ENCODE measurements around the gene FANCM. TPM values are rescaled to one million over a fixed set of nuclear protein-coding genes. Genes with fewer than 3 reads are reported as not detected.

Gene FANCM
- total and polyA plus RNA-seq, 8 donors = 0.92 to 15.2 (median 3.0) TPM

DNA sequence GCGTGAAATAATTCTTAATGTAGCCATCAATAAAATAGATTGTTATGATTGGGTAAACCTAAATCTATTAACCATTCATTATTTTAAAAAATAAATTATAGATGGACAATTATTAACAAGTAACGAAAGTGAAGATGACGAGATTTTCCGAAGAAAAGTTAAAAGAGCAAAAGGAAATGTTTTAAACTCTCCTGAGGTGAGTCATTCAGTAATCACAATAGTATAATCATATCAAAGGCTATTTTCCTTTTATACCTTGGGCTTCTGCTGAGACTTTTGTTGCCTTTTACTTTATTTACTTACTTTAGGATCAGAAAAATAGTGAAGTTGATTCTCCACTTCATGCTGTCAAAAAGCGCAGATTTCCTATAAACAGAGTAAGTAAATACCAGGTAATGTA lies 45.6 kb downstream of the FANCM start:
- no peak for DNase-seq
- H3K4me1 ChIP-seq = no peaks in the 10 kb centered on the region
- no peaks in the 10 kb centered on the region for H3K27me3 ChIP-seq
- intact Hi-C loops (cut with DNase I; ENCODE audit: low total_unique reads) = no loop called here
- 77 to 85% (median 81%) methylated on average over 5 of the region's 5 CpGs for WGBS, 5 donors
- no peaks in the 10 kb centered on the region for H3K9me3 ChIP-seq
- H3K27ac ChIP-seq = no peak overlapping the region
- no peak overlapping the region for H3K4me3 ChIP-seq
- TF ChIP-seq POLR2A (IDR thresholded peaks at IDR 0.05) (no peak), EP300 (IDR thresholded peaks at IDR 0.05) (no peak), POLR2AphosphoS5 (IDR thresholded peaks at IDR 0.05) (no peak)
- TF ChIP-seq, protein P1, sequence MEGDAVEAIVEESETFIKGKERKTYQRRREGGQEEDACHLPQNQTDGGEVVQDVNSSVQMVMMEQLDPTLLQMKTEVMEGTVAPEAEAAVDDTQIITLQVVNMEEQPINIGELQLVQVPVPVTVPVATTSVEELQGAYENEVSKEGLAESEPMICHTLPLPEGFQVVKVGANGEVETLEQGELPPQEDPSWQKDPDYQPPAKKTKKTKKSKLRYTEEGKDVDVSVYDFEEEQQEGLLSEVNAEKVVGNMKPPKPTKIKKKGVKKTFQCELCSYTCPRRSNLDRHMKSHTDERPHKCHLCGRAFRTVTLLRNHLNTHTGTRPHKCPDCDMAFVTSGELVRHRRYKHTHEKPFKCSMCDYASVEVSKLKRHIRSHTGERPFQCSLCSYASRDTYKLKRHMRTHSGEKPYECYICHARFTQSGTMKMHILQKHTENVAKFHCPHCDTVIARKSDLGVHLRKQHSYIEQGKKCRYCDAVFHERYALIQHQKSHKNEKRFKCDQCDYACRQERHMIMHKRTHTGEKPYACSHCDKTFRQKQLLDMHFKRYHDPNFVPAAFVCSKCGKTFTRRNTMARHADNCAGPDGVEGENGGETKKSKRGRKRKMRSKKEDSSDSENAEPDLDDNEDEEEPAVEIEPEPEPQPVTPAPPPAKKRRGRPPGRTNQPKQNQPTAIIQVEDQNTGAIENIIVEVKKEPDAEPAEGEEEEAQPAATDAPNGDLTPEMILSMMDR (IDR thresholded peaks at IDR 0.05) = no peak
- H3K36me3 ChIP-seq = no peaks in the 10 kb centered on the region

DNA sequence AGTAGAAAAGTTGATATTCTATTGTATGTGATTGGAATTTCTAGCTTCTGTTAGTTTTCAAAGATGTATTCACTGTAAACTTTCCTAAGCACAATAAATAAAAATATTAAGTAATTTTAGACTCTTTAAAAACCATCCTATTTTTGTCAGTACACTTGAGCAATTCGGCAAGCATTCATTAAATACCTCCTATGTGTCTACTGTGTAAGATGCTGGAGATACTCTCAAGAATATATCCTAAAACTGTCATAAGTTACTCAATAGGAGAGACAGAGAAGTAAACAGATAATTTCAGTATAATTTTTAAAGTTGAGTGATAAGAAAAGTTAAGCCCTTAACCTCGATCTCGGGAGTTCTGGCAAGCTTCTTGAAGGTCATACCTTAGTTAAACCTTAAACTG lies 46.1 kb downstream of the FANCM start:
- no peak for DNase-seq
- WGBS, 5 donors = 50 to 64% (median 60%) methylated on average over 3 of the region's 3 CpGs
- intact Hi-C loops (cut with DNase I; ENCODE audit: low total_unique reads) = no loop called here
- H3K4me3 ChIP-seq = no peak overlapping the region
- no peaks in the 10 kb centered on the region for H3K36me3 ChIP-seq
- no peak overlapping the region for H3K27ac ChIP-seq
- no peaks in the 10 kb centered on the region for H3K27me3 ChIP-seq
- no peak for TF ChIP-seq POLR2AphosphoS5 (IDR thresholded peaks at IDR 0.05)
- TF ChIP-seq, protein P1 (IDR thresholded peaks at IDR 0.05) = no peak
- TF ChIP-seq EP300 (IDR thresholded peaks at IDR 0.05) = no peak
- TF ChIP-seq POLR2A (IDR thresholded peaks at IDR 0.05) = no peak
- no peaks in the 10 kb centered on the region for H3K9me3 ChIP-seq
- no peaks in the 10 kb centered on the region for H3K4me1 ChIP-seq

DNA sequence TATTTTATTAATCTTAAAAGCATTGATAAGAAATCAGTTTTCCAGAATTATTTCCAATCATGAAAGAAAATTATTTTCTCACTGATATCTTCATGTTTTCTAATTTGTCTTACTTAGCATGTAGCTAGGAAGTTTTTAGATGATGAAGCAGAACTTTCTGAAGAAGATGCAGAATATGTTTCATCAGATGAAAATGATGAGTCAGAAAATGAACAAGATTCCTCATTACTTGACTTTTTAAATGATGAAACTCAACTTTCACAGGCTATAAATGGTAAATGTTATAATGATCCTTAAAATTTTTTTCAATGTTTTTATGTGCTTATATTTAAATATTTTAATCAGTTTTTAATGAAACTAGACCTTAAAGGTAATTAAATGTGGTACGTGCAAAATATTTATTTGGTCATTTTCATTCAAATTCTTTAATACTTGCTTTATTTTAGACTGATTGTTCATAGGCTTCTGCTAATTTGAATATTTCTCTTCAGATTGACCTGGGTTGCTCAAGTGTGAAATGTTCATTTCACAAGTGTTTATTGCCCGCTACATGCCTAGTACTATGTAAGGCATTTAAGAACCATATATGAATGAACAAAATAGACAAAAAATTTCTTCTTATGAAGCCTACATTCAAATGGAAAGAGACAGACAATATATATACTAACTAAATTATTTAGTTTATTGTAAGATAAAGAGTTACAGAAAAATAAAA lies 49.5 kb downstream of the FANCM start:
- H3K9me3 ChIP-seq = no peaks in the 10 kb centered on the region
- no peak overlapping the region for H3K4me3 ChIP-seq
- TF ChIP-seq POLR2A (IDR thresholded peaks at IDR 0.05) (no peak), POLR2AphosphoS5 (IDR thresholded peaks at IDR 0.05) (no peak), EP300 (IDR thresholded peaks at IDR 0.05) (no peak)
- TF ChIP-seq, protein P1 (IDR thresholded peaks at IDR 0.05) = no peak
- peaks cover 0 to 18% (median 17%) of the 10 kb centered on the region in 4 donors for H3K36me3 ChIP-seq
- intact Hi-C loops (cut with DNase I; ENCODE audit: low total_unique reads) = no loop called here
- H3K4me1 ChIP-seq = no peaks in the 10 kb centered on the region
- no peaks in the 10 kb centered on the region for H3K27me3 ChIP-seq
- no peak for DNase-seq
- 89 to 98% (median 97%) methylated on average over 2 of the region's 2 CpGs for WGBS, 5 donors
- H3K27ac ChIP-seq = no peak overlapping the region

DNA sequence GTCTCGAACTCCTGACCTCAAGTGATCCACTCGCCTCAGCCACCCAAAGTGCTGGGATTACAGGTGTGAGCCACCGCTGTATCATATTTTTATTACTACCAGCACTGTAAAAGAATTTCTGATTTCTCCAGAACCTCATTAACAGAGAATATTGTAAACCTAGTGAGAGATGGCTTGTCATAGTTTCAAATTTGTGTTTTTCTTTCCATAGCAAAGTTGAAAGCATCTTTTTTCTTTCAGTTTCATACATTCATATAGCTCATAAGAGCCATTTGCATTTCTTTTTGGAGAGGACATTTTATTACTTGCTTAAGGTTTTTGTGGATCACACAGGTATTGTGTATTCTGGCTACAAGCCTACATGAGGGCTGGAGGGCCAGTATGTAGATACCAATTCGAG lies 59.2 kb downstream of the FANCM start:
- WGBS, 5 donors = 81 to 88% (median 85%) methylated on average over 4 of the region's 4 CpGs
- Histone ChIP-seq H3K4me3 (no peak overlapping the region), H3K4me1 (no peaks in the 10 kb centered on the region), H3K9me3 (no peaks in the 10 kb centered on the region), H3K27ac (no peak overlapping the region), H3K27me3 (no peaks in the 10 kb centered on the region), H3K36me3 (peaks cover 0 to 3% (median 0%) of the 10 kb centered on the region in 4 donors)
- no peak for DNase-seq
- intact Hi-C loops (cut with DNase I; ENCODE audit: low total_unique reads) = no loop called here
- TF ChIP-seq POLR2A (IDR thresholded peaks at IDR 0.05) (no peak), POLR2AphosphoS5 (IDR thresholded peaks at IDR 0.05) (no peak)

DNA sequence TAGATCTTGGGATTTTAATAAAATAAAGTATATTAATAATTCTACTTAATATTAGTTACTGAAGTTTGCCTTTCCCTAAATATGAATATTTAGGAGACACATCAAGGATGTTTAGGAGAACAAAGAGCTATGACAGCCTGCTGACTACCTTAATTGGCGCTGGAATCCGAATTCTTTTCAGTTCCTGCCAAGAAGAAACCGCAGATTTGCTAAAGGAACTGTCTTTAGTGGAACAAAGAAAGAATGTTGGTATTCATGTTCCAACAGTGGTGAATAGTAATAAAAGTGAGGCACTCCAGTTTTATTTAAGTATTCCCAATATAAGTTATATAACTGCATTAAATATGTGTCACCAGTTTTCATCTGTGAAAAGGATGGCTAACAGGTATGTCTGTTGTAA lies 62.8 kb downstream of the FANCM start:
- Histone ChIP-seq H3K27me3 (no peaks in the 10 kb centered on the region), H3K36me3 (peaks cover 0 to 25% (median 22%) of the 10 kb centered on the region in 4 donors), H3K9me3 (no peaks in the 10 kb centered on the region), H3K4me1 (no peaks in the 10 kb centered on the region), H3K27ac (no peak overlapping the region), H3K4me3 (no peak overlapping the region)
- TF ChIP-seq POLR2AphosphoS5 (IDR thresholded peaks at IDR 0.05) (no peak), POLR2A (IDR thresholded peaks at IDR 0.05) (no peak), EP300 (IDR thresholded peaks at IDR 0.05) (no peak)
- TF ChIP-seq, protein P1 (IDR thresholded peaks at IDR 0.05) = no peak
- intact Hi-C loops (cut with DNase I; ENCODE audit: low total_unique reads) = no loop called here
- 80 to 89% (median 84%) methylated on average over 3 of the region's 3 CpGs for WGBS, 5 donors
- DNase-seq = no peak
